NB4 (cell line): Measurements from ENCODE around the gene CR1L.

ENCODE experiments used
- CTCF ChIP-seq: IDR thresholded peaks from one replicate; pipeline ENCODE4 v1.5.1; 2012; ENCODE audit warnings: low read depth, low read length
- MAX ChIP-seq: IDR thresholded peaks from 2 replicates; pipeline ENCODE4 v1.6.1; 2011; ENCODE audit warnings: low read depth, low read length
- POLR2A ChIP-seq: IDR thresholded peaks from 2 replicates; pipeline ENCODE4 v1.6.1; 2011; ENCODE audit warnings: mild to moderate bottlenecking; ENCODE audit not compliant: insufficient read length; ENCODE audit errors: extremely low read depth

DNA sequence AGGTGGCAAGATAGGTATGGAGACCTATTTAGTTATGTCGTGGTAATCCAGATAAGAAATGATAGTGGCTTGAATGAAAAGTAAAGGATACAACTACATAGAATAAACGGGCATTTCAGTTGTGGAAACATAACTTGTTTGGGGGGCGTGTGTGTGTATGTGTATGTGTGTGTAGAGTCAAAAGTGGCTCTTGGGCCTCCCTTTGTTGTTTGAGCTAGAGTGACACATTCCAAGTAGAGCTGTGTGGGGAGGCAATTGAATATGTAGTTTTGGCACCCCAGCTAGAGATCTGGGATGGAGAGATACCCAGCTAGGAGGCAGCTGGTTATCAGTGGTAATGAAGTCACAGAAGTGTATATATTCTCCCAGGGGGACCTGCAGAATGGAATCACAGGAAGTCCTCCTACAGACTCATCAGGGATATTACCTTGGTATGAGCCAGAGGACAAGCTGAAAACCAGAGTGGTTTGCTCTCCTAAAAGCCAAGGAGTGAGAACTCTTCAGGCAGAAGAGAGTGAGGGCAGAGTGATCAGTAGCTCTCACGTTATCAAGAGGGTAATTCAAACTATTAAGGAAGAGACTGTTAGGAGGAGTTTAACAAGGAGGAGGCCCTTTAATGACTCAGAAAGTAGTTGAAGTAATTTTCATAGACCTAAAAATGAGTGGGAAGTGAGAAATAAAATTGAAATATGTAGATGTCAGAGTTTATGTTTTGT is 5.1 kb downstream of the CR1L start:
- TF ChIP-seq POLR2A (no peak), MAX (no peak), CTCF (no peak)
